ENCODE results near the gene CD59. TPM values are rescaled to one million over a fixed set of nuclear protein-coding genes. Genes with fewer than 3 reads are reported as not detected.

The CD59 gene
- total and polyA plus RNA-seq, 10 of the 15 experiments (the other 5 are each of a cell fraction or from before 2014, with no cell fraction given), result 55.5 to 256 (median 181) TPM

DNA sequence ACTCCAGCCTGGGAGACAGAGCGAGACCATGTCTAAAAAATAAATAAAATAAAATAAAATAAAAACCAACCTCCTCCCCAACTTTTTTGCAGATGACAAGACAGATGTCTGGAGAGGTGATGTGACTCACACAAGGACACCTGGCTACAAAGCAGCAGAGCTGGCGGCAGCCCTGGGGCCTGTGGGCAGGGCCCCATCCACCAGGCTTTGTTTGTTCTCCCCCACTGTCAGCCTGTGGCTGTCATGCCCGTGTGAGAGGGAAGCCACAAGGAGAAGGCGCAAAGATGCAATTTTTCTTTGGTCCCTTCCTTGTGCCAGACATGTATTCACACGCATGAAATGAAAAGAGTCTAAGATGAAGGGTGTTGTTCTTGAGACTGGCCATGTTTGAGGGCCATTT is 16.6 kb downstream of the CD59 start:
- 79% methylated on average over 5 of the region's 5 CpGs for WGBS (ENCODE audit: insufficient coverage, insufficient replicate concordance, low lambda C conversion rate, missing lambda C conversion rate)
- H3K9me3 ChIP-seq (replicated peaks; ENCODE audit: control insufficient read depth, insufficient read depth, low read length), result no peaks in the 10 kb centered on the region
- BruUV-seq (replicated peaks), result no TSS peak
- H3K27ac ChIP-seq (ENCODE audit: control insufficient read depth, insufficient read depth), result no peak overlapping the region
- no peak overlapping the region for H3K4me3 ChIP-seq
- ChIA-PET POLR2A (interaction anchor here (1.6 kb wide), 1 partner anchor 15 kb away, joined by 4 read pairs; no protein-coding TSS in a partner anchor), CTCF (interaction anchor here (0.6 to 9.4 kb wide), 4 partner anchors 9 to 110 kb away, joined by 3 to 276 read pairs (median 4); no protein-coding TSS in a partner anchor), SMC1A (ENCODE audit: uncharacterized antibody, unreplicated experiment) (interaction anchor here (0.9 to 10.8 kb wide), 6 partner anchors 9 to 22 kb away, joined by 3 to 153 read pairs (median 3); partner anchors contain the start of gene CD59), RAD21 (ENCODE audit: unreplicated experiment) (interaction anchor here (1.8 to 8.6 kb wide), 2 partner anchors 15 to 23 kb away, joined by 6 to 158 read pairs; no protein-coding TSS in a partner anchor)
- no peak overlapping the region for H3K9ac ChIP-seq (ENCODE audit: control insufficient read depth, insufficient read depth, low read length)
- DNase-seq (ENCODE audit: low read depth, low spot score) (no peak), ATAC-seq (no peak), FAIRE-seq (no peak)
- TF ChIP-seq HSF1 (IDR thresholded peaks at IDR 0.05; ENCODE audit: low read depth, low read length) (no peak), STAT3 (IDR thresholded peaks at IDR 0.05; ENCODE audit: low read depth, low read length) (no peak), NR2C2 (IDR thresholded peaks at IDR 0.05; ENCODE audit: borderline replicate concordance, control insufficient read depth, insufficient read length, low read depth) (no peak), SRF (IDR thresholded peaks at IDR 0.05; ENCODE audit: low read depth in 2 of 2, low read length in 2 of 2) (no peak), SMAD1 (IDR thresholded peaks at IDR 0.05; ENCODE audit: low read depth, partially characterized antibody) (no peak), RB1 (IDR thresholded peaks at IDR 0.05; ENCODE audit: borderline replicate concordance) (no peak), IKZF2 (IDR thresholded peaks at IDR 0.05) (no peak), YBX1 (IDR thresholded peaks at IDR 0.05) (no peak), ZNF217 (IDR thresholded peaks at IDR 0.05) (no peak)
- TF ChIP-seq, protein P1, sequence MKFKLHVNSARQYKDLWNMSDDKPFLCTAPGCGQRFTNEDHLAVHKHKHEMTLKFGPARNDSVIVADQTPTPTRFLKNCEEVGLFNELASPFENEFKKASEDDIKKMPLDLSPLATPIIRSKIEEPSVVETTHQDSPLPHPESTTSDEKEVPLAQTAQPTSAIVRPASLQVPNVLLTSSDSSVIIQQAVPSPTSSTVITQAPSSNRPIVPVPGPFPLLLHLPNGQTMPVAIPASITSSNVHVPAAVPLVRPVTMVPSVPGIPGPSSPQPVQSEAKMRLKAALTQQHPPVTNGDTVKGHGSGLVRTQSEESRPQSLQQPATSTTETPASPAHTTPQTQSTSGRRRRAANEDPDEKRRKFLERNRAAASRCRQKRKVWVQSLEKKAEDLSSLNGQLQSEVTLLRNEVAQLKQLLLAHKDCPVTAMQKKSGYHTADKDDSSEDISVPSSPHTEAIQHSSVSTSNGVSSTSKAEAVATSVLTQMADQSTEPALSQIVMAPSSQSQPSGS (IDR thresholded peaks at IDR 0.05; ENCODE audit: low read length), result no peak
- intact Hi-C loops (cut with micrococcal nuclease; ENCODE audit: unreplicated experiment), result no loop called here
- peaks cover 22% of the 10 kb centered on the region for H3K79me2 ChIP-seq (ENCODE audit: control insufficient read depth, insufficient read depth, low read length)
- peaks cover 21% of the 10 kb centered on the region for H3K4me1 ChIP-seq (ENCODE audit: control insufficient read depth, insufficient read depth, low read length)
- no peak overlapping the region for H3K4me2 ChIP-seq (ENCODE audit: control insufficient read depth, insufficient read depth)
- H3K27me3 ChIP-seq (replicated peaks in 1 of 2; ENCODE audit: control insufficient read depth in 2 of 2, insufficient read depth in 2 of 2, low read length in 1 of 2), result no peaks in the 10 kb centered on the region
- no peak overlapping the region for H2AFZ ChIP-seq (ENCODE audit: control insufficient read depth, low read depth, low read length)
- H3K36me3 ChIP-seq (ENCODE audit: control insufficient read depth in 2 of 2, insufficient read depth in 2 of 2, low read length in 1 of 2), result peaks cover 24 to 33% of the 10 kb centered on the region in 2 experiments; a peak in 3 of 4 replicates
- peaks cover 2% of the 10 kb centered on the region; the same call in 1 of the 2 replicates for H4K20me1 ChIP-seq (ENCODE audit: control insufficient read depth, insufficient read depth)
- in situ Hi-C loops (cut with MboI), result no loop called here
